B cell (primary cell): ENCODE measurements around the gene CRB3. TPM values are rescaled to one million over a fixed set of nuclear protein-coding genes. Genes with fewer than 3 reads are reported as not detected.

Experiments used
- ATAC-seq: fragments of 200-7000 bp; cut with Tn5 transposase; one replicate; pipeline ENCODE4 v1.10.0; 2021; ENCODE audit warnings: low read depth, mild to moderate bottlenecking, moderate number of reproducible peaks, moderate library complexity
- CTCF ChIA-PET: fragments of 350-600 bp; sonication (Branson Sonifier 250); formaldehyde crosslinking; loops from one replicate; lab custom pipeline; 2021; ENCODE audit warnings: antibody characterized with exemption, inconsistent platforms; lab: Charles Lee
- POLR2A ChIA-PET: fragments of 350-600 bp; sonication (Branson Sonifier 250); formaldehyde crosslinking; loops from one replicate; lab custom pipeline; 2021; ENCODE audit warnings: antibody characterized with exemption; lab: Charles Lee
- DNase-seq: peaks from one replicate; pipeline ENCODE4 v3.0.0; 2013
- H2AFZ ChIP-seq: 2 replicates; pipeline ENCODE4 v1.6.1; 2012; ENCODE audit warnings: mild to moderate bottlenecking, low read depth, low read length; ENCODE audit not compliant: insufficient read depth, poor library complexity, severe bottlenecking
- H3K27ac ChIP-seq, 2 donors: 1 replicate in 1 of 2; 2 replicates in 1 of 2; pipeline ENCODE4 v1.5.1; 2012 to 2013; ENCODE audit warnings: low read length in 2 of 2, mild to moderate bottlenecking in 2 of 2, moderate library complexity in 1 of 2
- H3K27me3 ChIP-seq, 4 experiments: fragments of 200-600 bp in 1 of 4; sonication (generic) in 1 of 4; replicated peaks in 1 of 4; 1 replicate in 2 of 4; 2 replicates in 2 of 4; pipeline versions ENCODE4 v1.6.1 to v1.7.0; 2013 to 2016; ENCODE audit warnings: low read length in 3 of 4, mild to moderate bottlenecking in 2 of 4, mixed read lengths in 1 of 4, moderate library complexity in 1 of 4; ENCODE audit not compliant: insufficient read depth in 4 of 4, control insufficient read depth in 3 of 4; ENCODE audit errors: control extremely low read depth in 1 of 4
- H3K36me3 ChIP-seq, 2 experiments: replicated peaks in 1 of 2; 1 replicate in 1 of 2; 2 replicates in 1 of 2; pipeline versions ENCODE4 v1.6.1 to v1.7.1; 2013; ENCODE audit warnings: low read length in 1 of 2; ENCODE audit not compliant: insufficient read depth in 2 of 2, control insufficient read depth in 1 of 2; ENCODE audit errors: control extremely low read depth in 1 of 2, extremely low read depth in 1 of 2
- H3K4me1 ChIP-seq, 2 donors: fragments of 200-600 bp in 1 of 2; sonication (generic) in 1 of 2; 1 replicate in 1 of 2; 2 replicates in 1 of 2; pipeline versions ENCODE4 v1.5.1 to v1.6.1; 2013 to 2017; ENCODE audit warnings: low read length in 2 of 2; ENCODE audit not compliant: control insufficient read depth in 2 of 2, insufficient read depth in 2 of 2
- H3K4me2 ChIP-seq: replicated peaks from 2 replicates; pipeline ENCODE3; 2012; ENCODE audit warnings: mild to moderate bottlenecking, low read depth, low read length; ENCODE audit not compliant: poor library complexity, severe bottlenecking
- H3K4me3 ChIP-seq, 5 experiments: fragments of 200-600 bp in 1 of 5; sonication (generic) in 1 of 5; 1 replicate in 3 of 5; 2 replicates in 2 of 5; pipeline versions ENCODE4 v1.5.1 to v1.7.0; 2011 to 2016; ENCODE audit warnings: low read length in 4 of 5, mild to moderate bottlenecking in 4 of 5, low read depth in 2 of 5, control low read depth in 1 of 5, moderate library complexity in 1 of 5; ENCODE audit not compliant: insufficient read depth in 1 of 5; ENCODE audit errors: control extremely low read depth in 1 of 5, extremely low read depth in 1 of 5
- H3K79me2 ChIP-seq: fragments of 200-600 bp; sonication (generic); one replicate; pipeline ENCODE4 v1.6.0; 2016; ENCODE audit warnings: low read length; ENCODE audit not compliant: control insufficient read depth, insufficient read depth
- H3K9ac ChIP-seq: fragments of 200-600 bp; sonication (generic); 2 replicates; pipeline ENCODE4 v1.6.1; 2017; ENCODE audit warnings: mild to moderate bottlenecking, low read length, moderate library complexity
- H3K9me3 ChIP-seq, 3 donors: one replicate each; pipeline versions ENCODE4 v1.6.1 to v1.7.1; 2013; ENCODE audit warnings: low read length in 2 of 3; ENCODE audit not compliant: control insufficient read depth in 2 of 3, insufficient read depth in 1 of 3; ENCODE audit errors: control extremely low read depth in 1 of 3
- H4K20me1 ChIP-seq: 2 replicates; pipeline ENCODE4 v1.6.0; 2012; ENCODE audit warnings: mild to moderate bottlenecking, low read length; ENCODE audit not compliant: insufficient read depth, control insufficient read depth, poor library complexity, severe bottlenecking
- H3K27ac Mint-ChIP-seq: one replicate; pipeline ENCODE4 v1.8.0; 2021; ENCODE audit warnings: mixed read lengths
- H3K27me3 Mint-ChIP-seq: one replicate; pipeline ENCODE4 v1.8.0; 2021; ENCODE audit warnings: mixed read lengths
- H3K4me1 Mint-ChIP-seq: one replicate; pipeline ENCODE4 v1.8.0; 2021; ENCODE audit warnings: mixed read lengths
- H3K4me3 Mint-ChIP-seq: one replicate; pipeline ENCODE4 v1.8.0; 2021; ENCODE audit warnings: mixed read lengths
- H3K9me3 Mint-ChIP-seq: one replicate; pipeline ENCODE4 v1.8.0; 2022; ENCODE audit warnings: mixed read lengths; ENCODE audit not compliant: insufficient read depth
- CTCF ChIP-seq: fragments of 200-600 bp; IDR thresholded peaks from one replicate; pipeline ENCODE4 v1.8.0; 2022; ENCODE audit warnings: antibody characterized with exemption, mild to moderate bottlenecking
- EZH2 ChIP-seq: IDR thresholded peaks from 2 replicates; pipeline ENCODE4 v1.6.1; 2012; ENCODE audit warnings: borderline replicate concordance, low read depth, mild to moderate bottlenecking, moderate library complexity, low read length; ENCODE audit not compliant: insufficient read depth, poor library complexity, severe bottlenecking
- WGBS: methylation state at CpG from one replicate; pipeline ENCODE4 v1.1.5; 2013; ENCODE audit warnings: missing lambda C conversion rate; ENCODE audit not compliant: insufficient coverage; 5-methylcytosine and 5-hydroxymethylcytosine counted together
- intact Hi-C: fragments of 100-400 bp; cut with micrococcal nuclease; formaldehyde crosslinking; loops from one replicate; pipeline ENCODE4 v1.10.0; 2022
- polyA plus RNA-seq: library from polyadenylated mRNA; depleted of rRNA; stranded (reverse); fragments of >200 nt; gene quantifications from 2 replicates; pipeline ENCODE4 v1.2.3, GENCODE V29; 2012
- total RNA-seq, 2 donors: library from RNA; stranded (reverse); fragments of 120-200 nt in 1 of 2; gene quantifications; 1 replicate in 1 of 2; 2 replicates in 1 of 2; pipeline versions ENCODE4 v1.2.3 to v1.2.4, GENCODE V29; 2013 to 2022

The CRB3 gene
- total and polyA plus RNA-seq, 2 donors (not counting 1 experiment from before 2014, with no cell fraction given): 2.1 to 3.6 TPM

DNA sequence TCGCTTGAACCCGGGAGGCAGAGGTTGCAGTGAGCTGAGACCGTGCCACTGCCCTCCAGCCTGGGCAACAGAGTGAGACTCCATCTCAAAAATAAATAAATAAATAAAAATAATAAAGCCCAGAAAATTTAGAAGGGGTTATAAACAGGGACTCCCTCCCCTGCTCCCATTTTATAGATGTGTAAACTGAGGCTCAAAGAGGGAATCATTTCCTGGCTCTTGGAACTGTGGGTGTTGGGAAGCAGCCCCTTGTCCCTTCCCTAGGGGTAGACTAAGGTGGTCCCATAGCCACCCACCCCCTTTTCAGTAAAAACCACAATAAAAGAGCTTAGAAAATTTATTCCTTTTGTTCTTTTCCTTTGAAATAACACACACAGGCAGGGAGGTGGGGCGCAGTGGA lies 24.3 kb upstream of the CRB3 start:
- H3K79me2 ChIP-seq: no peaks in the 10 kb centered on the region
- Mint-ChIP-seq H3K9me3 (no peaks in the 10 kb centered on the region), H3K27me3 (no peaks in the 10 kb centered on the region), H3K4me3 (no peak overlapping the region), H3K4me1 (no peaks in the 10 kb centered on the region), H3K27ac (no peak overlapping the region)
- no peak overlapping the region for H3K4me2 ChIP-seq
- H3K9me3 ChIP-seq: no peaks in the 10 kb centered on the region
- no peak overlapping the region for H3K9ac ChIP-seq
- H3K36me3 ChIP-seq: no peaks in the 10 kb centered on the region
- H3K27me3 ChIP-seq: no peaks in the 10 kb centered on the region
- ChIA-PET CTCF (no interaction called here), POLR2A (no interaction called here)
- no CpG with 5 or more reads among the region's 4 CpGs for WGBS
- DNase-seq: no peak
- no peaks in the 10 kb centered on the region for H4K20me1 ChIP-seq
- no peaks in the 10 kb centered on the region for H3K4me1 ChIP-seq
- no peak overlapping the region for H3K27ac ChIP-seq
- no peak for TF ChIP-seq EZH2
- TF ChIP-seq CTCF: no peak
- ATAC-seq: no peak
- no peak overlapping the region for H2AFZ ChIP-seq
- H3K4me3 ChIP-seq: no peak overlapping the region
- intact Hi-C loops: no loop called here

GRCh38 chr19:6440905-6441304 lies 23.2 kb upstream of the CRB3 start:
- WGBS: 94% methylated on average over 3 of the region's 3 CpGs
- Histone ChIP-seq H3K9ac (no peak overlapping the region), H2AFZ (no peak overlapping the region), H3K9me3 (peaks cover 0 to 6% (median 0%) of the 10 kb centered on the region in 3 donors), H3K27me3 (no peaks in the 10 kb centered on the region), H3K4me3 (no peak overlapping the region), H3K27ac (no peak overlapping the region), H3K4me1 (no peaks in the 10 kb centered on the region), H3K36me3 (no peaks in the 10 kb centered on the region), H3K79me2 (no peaks in the 10 kb centered on the region), H4K20me1 (no peaks in the 10 kb centered on the region), H3K4me2 (no peak overlapping the region)
- intact Hi-C loops: no loop called here
- no peaks in the 10 kb centered on the region for H3K27me3 Mint-ChIP-seq
- no peak overlapping the region for H3K4me3 Mint-ChIP-seq
- no peaks in the 10 kb centered on the region for H3K4me1 Mint-ChIP-seq
- no peak for TF ChIP-seq CTCF
- ATAC-seq: no peak
- POLR2A ChIA-PET: interaction anchor here (0.6 kb wide), 1 partner anchor 30 kb away, joined by 6 read pairs; no protein-coding TSS in a partner anchor
- no peak for DNase-seq
- H3K9me3 Mint-ChIP-seq: no peaks in the 10 kb centered on the region
- no peak overlapping the region for H3K27ac Mint-ChIP-seq
- CTCF ChIA-PET: no interaction called here
